CD4-positive, alpha-beta T cell treated with Interleukin-6 for 4 hours (primary cell): ENCODE data around the gene ITPRIP.
A peak's percentile ranks its signal among the peaks of the same experiment; 100 is the strongest.

ENCODE experiments used
- DNase-seq: peaks from one replicate; pipeline ENCODE4 v3.0.0-alpha.2; 2020; ENCODE audit warnings: mixed read lengths

Gene ITPRIP

GRCh38 chr10:104340111-104340526 is 1.9 kb upstream of the ITPRIP start:
- DNase-seq = no peak

DNA sequence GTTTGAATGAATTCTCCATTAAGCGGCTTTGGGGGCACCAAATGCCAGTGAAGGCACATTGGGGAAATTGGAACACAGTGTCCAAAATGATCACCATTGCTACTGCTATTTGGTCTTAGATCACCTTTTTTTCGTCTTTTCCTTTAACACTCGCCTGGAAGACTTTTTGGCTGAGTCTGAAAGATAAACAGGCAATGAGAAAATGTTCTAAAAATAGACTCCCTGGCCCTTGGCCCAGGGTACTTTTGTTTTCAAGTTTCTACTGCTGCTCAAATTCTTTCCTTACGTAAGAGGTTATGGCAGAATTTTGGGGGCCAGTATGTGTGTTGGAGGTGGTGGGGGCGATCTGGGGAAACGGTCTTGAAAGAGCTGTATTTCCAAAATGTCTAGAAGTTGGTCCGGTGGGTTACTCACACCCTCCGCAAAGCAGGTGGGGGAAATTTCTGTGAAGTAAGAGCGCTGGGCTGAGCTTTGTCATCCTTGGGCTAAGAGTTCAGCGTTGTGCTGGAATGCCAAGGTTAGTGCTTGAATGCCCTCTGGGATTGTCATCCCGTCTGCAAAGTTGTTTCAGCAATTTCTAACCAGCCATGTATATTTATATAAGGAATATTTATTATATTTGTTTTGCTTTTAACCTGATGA is 1.3 kb upstream of the ITPRIP start:
- no peak for DNase-seq

DNA sequence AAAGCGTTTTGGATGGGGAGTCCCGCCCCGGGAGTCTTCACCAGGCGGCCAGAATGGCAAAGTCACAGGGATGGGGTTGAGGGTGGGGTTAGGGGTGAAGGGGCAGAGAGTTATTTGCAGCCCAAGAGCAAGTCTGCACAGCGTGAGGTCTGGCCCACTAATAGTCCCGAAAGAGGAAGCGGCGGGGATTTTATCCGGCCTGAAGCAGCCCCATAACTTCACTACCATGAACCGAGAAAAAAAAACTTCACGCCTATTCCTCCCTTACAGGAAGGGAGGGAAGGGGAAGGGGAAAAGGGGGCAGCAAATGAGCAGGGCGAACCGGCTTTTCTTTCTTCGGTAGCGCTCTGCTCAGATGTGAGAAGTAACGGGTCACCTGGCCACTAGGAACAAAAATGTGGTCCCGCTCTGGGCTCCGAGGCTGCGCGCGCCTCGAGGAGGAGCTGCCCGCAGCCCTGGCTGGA is 712 bp downstream of the ITPRIP start:
- peak; percentile 32 for DNase-seq

- no peak for DNase-seq
Observed at GRCh38 chr10:104336821-104337467, 1.3 kb downstream of the ITPRIP start.

DNA sequence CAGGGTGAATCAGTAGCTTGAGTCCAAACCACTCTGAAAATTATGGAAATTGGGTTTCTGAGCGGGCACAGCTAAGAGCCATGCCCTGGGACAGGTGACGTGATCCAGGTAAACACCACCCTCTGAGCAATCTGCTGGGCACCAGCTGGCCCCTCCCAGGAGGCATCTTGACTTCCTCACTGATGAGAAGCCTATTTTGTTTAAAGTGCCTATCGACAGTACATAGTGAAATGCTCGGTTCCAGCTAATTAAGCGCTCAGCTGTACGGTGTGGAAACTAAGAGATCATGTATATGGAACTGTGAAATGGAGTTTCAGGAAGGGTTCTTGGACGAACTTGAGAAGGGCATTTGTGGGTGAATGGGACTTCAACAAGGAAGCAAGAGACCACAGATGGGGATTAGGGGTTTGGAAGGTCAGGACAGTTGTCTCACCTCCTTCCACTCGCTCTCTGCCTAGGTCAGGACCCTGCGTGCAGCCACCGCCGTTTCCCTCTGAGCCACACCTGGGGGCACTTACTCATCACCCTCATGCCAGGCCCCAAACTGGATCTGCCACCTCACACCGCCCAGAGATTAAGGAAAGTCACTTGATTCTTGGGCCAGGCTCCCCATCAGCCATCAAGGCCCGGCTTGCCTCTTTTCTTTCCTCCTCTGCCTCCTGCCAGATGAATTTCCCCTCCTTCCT is 3.2 kb downstream of the ITPRIP start:
- peak; percentile 42 for DNase-seq

DNA sequence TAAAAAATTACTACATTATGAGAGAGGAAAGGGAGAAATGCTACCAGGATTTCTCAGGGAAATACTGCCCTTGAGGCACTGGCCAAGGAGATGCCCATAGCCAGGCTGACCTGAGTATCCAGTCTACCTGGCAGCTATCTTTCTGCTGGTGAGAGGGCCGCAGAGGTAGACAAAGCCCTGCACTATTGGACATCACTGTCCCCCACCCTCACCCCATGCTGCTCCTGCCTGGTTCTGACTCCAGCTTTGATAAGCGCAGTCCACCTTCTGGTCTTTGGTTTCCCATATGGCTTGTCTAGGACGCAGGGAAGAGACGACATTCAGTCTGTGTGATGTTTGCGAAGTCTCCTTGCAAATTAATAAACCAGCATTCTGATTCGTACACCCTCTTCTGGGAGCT is 3.7 kb downstream of the ITPRIP start:
- DNase-seq = no peak

- DNase-seq = no peak
Observed at GRCh38 chr10:104333728-104334373, 4.4 kb downstream of the ITPRIP start.

DNA sequence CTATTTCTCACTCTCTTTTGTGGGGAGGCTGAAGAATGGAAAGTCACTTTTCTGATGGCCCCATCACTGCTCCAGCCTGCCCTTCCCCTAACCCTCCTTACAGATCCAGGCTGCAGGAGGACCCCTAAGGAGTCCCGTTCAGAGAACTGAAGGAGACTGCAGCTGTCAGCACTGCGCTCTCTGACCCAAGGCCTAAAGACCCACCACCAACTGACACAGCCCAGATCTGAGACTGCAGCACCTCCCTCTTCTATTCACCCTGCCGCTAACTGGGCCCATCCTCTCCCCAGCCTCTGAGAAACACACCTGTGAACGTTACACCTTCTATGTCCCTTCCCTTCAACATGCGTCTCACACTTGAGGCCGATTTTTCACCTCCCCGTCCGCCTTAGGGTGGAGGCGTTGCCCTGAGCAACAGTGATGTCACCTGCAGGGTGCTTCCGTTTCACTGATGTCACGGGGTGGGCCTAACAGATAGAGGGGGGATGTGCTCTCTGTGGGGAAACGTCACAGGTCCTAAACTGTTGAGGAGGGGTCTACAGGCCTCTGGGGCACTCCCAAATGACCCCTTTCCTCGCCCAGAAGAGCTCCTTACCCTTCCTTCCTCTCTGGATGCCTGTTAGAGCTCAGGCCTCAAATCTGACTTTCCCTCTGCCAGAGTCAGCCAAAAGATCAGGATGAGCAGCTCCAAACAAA is 5.1 kb downstream of the ITPRIP start:
- DNase-seq = peak; percentile 68

DNA sequence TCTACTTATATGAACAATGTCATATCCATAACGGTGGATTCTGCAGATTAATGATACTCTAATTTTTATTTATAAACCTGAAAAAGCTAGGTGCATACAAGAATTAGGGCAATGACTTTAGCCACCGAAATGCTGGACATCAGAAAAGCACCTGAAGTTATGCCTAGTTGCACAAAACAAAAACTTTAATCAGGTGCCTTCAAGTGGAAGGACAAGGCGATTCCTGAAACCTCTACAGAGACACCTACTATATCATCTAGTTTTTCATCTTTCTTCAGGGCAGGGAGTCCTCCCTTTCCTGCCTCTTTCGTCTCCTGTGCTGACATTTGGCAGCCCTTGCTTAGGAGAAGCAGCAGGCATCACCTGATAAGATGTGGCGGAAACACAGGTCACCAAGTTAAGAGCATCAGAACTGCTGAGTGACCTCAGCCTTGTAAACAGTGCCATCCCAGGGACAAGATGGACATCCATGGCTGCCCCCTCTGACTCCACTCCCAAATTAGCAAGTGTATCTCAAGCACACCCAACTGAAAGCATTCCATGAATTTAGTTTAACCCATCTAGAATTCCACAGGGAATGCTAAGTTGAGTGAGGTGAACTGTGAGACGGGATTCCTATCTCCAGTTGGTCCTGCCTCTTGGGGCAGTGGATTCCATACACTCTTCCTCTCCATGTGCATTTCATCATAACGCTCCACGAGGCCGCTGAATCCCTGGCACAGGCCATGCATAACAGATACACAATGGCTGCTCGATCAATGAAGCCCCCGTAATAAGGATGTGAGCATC is 5.8 kb downstream of the ITPRIP start:
- DNase-seq = no peak

DNA sequence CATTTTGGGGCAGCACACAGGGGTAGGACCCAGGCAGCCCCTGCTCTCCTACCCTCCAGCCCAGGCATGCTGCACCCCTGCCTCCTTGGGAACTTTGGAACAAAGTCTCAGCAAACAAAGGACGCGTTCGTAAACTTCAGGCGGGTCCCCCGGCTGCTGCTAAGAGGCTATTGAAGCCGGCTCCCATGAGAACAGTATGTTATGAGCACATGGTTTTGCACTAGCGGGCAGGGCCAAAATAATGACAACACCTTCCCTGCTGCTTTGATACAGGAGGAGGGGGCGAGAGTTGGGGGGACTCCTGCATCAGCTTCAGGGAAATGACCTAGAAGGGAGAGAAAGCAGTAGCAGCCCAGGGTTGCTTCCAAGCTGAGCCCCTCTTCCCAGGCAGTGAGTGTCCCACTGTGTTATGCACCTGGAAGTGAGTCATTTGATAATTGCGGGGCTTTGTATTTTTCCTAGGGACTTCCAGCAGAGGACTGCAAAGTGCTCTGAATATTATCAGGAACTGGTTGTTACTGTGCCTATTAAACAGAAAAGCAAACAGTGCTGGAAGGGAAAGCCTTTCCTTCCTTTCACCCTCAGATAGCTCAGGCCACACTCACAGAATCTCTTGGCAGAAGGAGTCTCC is 6.9 kb downstream of the ITPRIP start:
- no peak for DNase-seq

- no peak for DNase-seq
Observed at GRCh38 chr10:104330168-104331110, 7.8 kb downstream of the ITPRIP start.

- DNase-seq = no peak
Observed at GRCh38 chr10:104329735-104330134, 8.5 kb downstream of the ITPRIP start.

DNA sequence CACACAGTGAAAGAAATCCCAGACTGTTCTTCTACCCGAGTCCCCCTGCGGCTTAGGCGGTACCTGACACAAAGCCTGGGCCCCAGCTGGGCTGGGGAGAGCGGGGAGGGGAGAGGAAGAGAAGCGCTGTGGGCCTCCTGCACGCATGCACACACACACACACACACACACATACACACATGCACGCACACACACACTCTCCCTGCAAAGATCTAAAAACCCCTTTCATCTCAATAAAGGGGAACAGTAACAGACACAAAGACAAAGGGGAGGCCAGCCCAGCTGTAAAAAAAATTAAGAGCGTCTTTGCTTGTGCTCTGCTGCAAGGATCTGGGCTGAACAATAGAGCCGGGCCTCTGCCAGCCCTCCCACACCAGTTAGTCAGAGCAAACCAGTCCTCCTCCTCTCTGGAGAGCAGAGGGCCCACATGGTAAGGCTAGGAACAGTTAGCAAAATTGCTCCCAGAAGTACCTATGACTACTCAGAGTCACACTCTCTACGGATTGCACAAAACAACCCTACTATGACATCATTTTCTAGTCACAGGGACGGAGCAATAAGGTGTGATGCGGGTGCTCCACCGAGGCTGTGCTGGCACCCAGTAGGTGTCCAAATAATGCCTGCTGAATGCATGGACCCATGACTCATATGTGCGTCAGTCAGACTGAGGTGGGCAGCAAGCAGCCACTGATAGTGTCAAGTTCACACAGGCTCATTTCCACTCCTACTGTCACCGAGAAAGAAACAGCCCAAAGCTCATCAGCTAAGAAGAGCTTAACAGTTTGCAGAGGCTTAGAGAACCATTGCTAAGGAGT is 9.2 kb downstream of the ITPRIP start:
- peak; percentile 82 for DNase-seq

- DNase-seq = no peak
Observed at GRCh38 chr10:104328646-104328895, 9.7 kb downstream of the ITPRIP start.

GRCh38 chr10:104327745-104328645 is 10.3 kb downstream of the ITPRIP start:
- DNase-seq = peak; percentile 21

GRCh38 chr10:104326991-104327610 is 11.2 kb downstream of the ITPRIP start:
- no peak for DNase-seq

DNA sequence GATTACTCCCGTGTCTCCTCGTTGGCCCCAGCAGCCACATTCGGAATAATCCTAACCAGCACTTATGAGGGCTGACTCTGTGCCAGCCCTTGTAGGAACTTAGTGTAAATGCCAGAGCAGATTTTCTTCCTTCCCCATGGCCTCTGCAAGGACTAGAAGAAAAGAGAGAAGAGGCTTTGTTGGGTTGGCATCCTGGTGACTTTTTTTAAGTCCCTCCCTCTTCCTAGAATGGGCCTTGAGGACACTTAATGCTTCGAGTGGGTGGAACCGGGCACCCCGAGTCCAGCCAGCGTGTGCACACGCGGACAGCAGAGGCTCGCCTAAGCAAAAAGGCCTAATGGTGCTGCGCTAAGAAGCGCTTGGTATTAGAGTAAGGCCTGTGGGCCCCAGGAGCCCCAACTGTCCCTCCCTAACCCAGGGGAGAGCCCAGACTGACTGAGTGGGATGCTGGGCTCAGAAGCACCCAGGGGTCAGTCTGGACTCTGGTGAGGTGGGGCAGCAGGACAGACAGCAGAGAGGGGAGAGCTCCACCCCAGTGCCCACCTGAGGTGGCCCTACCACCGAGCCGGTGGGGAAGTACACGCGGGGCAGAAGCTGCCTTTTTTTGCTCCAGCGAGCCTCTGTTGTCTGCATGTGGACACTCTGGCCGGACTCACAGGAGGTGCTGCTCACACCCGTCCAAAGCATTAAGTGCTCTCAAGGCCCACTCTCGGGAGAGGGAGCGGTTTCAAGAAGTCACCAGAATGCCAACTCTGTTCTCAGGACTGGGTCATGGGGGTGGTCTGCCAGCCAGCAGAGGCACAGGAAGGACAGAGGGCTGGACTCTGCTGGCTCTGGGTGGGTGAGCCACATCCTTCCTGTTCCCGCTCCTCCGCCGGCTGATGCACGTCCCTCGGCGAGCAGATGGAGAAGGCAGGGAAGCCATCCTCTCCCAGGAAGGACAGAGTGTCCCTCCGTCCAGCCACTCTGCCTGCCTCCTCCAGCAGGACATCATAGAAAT is 12.5 kb downstream of the ITPRIP start:
- DNase-seq = no peak
